Measurements from ENCODE around the gene SNX25.

DNA sequence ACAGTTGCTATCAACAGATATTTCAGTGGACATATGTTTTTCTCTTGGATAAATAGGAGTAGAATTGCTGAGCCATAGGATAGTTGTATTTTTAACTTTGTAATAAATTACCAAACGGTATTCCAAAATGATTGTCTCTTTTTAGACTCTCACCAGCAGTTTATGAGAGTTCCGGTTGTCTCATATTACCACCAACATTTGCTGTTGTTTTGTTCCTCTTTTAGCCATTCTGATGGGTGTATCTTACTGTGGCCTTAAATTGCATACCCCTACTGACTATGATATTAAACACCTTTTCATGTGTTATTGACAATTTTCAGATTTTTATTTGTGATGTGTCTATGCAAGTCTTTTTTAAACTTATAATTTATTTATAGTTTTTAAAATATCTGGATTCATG, 39.7 kb downstream of the SNX25 start:
- no peak for TF ChIP-seq CTCF (IDR thresholded peaks at IDR 0.05)
- no peak for TF ChIP-seq POLR2A (IDR thresholded peaks at IDR 0.05)
